Ramos (cell line): ENCODE data around the gene HUNK.
"Not testable (repeated sequence)": the region's sequence is repeated elsewhere in the genome, so short reads cannot be mapped to it uniquely, and the experiment has no call there.

ENCODE experiments used
- in situ Hi-C: fragments of 300-500 bp; cut with MboI; formaldehyde crosslinking; loops from one replicate; pipeline ENCODE4 v1.14.3; 2022; ENCODE audit warnings: low sequenced_read_pairs; ENCODE audit not compliant: unreplicated experiment

HUNK gene

GRCh38 chr21:32034850-32035249 lies 162.0 kb downstream of the HUNK start:
- in situ Hi-C loops: no loop called here

DNA sequence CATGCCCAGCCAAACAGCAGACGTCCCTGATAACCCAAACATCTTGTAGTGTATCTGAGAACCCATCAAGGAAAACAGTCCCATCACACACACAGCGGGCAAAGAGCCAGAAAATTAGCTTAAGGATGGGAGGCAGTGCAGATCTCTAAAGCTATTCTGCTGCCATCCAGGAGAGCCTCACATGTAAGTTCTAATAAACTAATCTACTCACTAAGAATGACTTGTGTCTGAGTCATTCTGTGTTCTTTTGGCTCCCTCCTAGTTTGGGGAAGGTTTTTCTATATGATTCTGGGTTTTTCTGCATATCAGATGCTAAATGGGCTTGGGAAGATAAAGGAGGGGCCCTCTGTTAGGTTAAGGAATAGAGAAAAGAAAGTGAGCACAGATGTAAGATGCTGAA lies 162.8 kb downstream of the HUNK start:
- in situ Hi-C loops: no loop called here

GRCh38 chr21:32036756-32037155 lies 163.9 kb downstream of the HUNK start:
- in situ Hi-C loops: no loop called here

DNA sequence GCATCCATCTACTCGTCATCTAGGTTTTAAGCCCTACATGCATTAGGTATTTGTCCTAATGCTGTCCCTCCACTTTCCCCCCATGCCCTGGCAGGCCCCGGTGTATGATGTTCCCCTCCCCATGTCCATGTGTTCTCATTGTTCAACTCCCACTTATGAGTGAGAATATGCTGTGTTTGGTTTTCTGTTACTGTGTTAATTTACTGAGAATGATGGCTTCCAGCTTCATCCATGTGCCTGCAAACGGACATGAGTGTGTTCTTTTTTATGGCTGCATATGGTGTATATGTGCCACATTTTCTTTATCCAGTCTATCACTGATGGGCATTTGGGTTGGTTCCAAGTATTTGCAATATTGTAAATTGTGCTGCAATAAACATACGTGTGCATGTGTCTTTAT lies 165.9 kb downstream of the HUNK start:
- in situ Hi-C loops: not testable (repeated sequence)

DNA sequence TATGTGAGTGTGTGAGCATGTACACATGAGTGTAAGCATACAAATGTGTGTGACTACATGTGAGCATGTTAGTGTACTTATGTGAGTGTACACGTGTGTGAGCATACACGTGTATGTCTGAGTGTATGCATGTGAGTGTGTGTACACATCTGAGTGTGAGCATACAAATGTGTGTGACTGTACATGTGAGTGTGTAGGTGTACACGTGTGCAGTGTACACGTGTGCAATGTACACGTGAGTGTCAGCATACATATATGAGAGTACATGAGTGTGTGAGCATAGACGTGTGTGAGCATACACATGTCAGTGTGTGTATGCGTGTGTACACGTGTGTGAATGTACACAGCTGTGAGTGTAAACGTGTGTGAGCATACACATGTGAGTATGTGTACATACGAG lies 170.6 kb downstream of the HUNK start:
- in situ Hi-C loops: no loop called here

GRCh38 chr21:32044205-32045180 lies 171.7 kb downstream of the HUNK start:
- in situ Hi-C loops: no loop called here

- in situ Hi-C loops: no loop called here
Measured at GRCh38 chr21:32046191-32046590, 173.4 kb downstream of the HUNK start.

DNA sequence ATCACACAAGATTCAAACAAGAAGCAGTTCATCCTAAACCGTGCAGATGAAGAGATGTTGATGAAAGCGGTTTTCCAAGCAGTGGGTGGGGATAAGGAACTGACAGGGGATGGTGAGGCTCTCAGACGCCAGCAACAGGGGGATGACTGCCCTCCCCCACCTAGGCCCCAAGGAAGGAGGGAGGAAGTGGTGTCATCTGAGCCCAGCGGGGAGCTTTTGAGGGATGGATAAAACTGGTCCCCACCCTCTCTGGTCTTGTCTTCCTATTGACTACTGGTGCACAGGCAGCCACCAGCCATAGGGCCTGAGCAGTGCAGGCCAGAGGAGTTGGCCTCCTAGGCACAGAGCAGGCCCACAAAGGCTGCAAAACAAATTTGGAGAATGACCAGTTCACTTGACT lies 175.5 kb downstream of the HUNK start:
- in situ Hi-C loops: no loop called here
